ENCODE data around the gene MLLT3.

MLLT3 gene

DNA sequence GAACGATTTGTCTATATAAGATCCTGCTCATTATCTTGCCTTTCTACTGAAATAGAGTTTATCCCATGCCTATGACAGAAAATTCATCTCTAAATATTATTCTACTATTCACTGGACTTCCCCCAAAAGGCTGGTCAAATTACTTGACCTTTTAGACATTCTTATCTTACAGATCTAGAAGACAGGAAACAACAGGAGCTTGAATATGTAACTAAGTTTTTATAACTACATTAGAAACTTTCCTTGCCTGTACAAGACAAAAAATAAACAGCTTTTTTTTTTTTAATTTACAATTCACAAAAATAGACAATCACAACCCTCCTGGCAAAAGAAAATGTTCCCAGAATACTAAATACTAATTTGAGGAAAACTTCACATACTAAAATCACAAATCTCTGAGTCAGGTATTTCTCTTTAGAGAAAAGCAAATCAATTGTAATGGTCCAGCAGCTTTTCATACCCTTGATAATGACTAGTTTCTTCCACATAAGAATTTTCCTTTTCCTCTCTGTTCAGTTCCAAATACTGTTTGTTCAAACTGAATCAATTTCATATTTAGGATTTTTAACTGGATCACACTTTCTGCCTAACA lies 68.6 kb downstream of the MLLT3 start:
- DNase-seq = no peak

DNA sequence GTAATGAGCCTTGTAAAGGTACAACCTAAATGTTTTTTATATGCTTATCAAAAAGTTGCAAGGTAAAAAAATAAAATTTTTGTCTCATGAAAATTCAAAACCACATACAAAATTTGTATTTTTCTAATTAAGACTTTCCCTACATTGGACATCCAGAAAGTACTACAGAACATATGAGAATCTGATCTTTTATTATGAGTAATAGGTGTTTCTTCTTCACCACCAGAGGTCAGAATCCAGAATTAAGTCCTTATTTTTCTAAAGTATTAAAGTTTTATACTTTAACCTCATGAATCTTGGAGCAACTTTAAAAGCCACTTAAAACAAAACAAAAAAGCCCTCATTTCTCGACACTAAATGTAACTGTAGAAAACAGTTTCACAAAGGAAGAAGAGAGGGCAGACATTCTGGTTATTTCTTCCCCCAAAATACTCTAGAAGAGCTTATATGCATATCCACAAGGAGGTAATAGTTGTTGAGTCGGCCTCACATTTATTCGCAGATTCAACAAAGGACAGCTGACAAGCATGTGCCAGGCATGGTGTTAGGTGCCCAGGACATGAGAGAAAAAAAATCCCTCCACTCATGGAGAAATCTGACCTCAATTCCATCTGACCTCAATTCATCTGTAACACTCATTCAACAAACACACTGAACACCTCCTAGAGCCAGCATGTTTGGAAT lies 69.3 kb downstream of the MLLT3 start:
- DNase-seq = no peak

DNA sequence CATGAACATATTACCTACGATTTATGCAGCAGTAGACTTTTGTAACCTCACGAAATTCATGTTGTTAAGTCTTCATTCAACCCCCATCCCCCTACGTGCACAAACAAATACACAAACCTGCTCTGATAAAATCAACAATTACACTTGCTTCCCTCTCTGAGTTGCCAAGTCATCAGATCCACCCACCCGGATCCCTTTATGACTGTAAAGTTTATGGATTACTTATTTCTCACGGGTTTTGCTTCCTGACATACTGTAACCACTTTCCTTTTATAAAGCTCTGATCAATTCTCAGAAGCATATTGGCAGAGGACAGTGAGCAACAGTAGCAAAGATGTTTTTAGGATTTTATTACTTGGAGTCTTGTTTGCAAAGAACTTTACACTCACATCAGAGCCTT lies 70.5 kb downstream of the MLLT3 start:
- peak; percentile 13 for DNase-seq

DNA sequence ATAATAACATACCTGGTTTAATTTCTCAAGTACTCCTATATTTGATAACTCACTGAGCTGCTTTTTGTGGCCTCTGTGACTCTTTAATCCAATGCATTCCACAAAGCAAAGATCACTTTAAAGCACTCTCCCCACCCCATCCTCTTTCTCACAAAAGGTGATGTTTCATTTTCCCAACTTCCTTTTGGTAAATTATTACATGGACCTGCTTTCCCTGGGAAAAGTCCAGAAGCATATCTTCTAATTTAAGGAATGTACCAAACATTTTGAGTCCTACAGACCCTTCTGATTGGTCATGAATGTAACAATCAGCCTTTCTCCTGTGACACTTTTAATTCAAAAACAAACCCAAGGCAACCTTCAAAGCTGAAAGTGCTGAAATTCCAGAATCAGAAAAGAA lies 71.1 kb downstream of the MLLT3 start:
- no peak for DNase-seq

DNA sequence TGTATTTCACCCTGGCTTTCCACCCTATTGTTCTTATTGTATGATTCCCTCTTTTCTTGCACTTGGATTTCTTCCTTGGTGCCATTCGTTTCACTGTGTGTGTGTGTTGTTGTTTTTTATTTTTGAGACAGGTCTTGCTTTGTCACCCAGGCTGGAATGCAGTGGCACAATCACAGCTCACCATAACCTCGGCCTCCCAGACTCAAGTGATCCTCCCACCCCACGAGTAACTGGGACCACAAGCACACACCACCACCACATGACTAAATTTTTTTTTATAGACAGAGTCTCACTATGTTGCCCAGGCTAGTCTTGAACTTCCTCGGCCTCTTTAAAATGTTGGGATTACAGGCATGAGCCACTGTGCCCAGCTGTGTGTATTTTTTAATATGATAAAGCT lies 72.0 kb downstream of the MLLT3 start:
- DNase-seq = no peak

DNA sequence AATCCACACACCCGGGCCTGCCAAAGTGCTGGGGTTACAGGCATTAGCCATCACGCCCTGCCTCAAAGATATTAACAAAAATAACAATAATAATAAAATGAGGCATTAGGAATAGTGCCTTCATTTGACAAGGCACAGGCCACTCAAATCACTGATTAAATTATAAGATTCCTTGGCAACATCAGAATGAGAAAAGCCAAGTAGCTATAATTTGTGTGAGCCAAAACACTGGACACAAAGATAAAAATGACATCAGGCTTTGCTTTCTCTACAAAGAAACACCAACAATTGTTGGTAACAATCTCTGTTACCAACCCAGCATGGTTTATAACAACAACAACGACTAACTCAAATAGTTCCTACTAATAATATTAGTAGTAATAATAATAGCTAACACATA lies 73.2 kb downstream of the MLLT3 start:
- DNase-seq = no peak

DNA sequence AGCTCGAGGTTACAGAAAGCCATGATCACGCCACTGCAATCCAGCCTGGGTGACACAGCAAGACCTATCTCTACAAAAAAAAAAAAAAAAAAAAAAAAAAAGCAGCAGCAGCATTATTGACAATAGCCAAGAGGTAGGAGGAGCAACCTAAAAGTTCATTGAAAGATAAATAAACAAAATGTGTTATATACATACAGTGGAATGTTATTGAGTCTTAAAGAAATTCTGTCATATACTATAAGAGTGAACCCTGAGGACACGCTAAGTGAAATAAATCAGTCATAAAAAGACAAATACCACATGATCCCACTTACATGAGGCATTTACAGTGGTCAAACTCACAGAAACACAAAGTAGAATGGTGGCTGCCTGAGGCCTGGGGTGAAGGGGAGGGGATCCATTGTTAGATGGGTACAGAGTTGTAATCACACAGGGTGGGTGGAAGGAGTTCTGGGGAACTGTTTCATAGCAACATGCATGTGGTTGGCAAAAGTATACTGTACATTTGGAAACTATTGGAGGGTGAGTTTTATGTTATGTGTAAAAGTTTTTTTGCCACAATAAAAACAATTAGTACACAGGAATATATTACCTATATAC lies 77.2 kb downstream of the MLLT3 start:
- DNase-seq = no peak

DNA sequence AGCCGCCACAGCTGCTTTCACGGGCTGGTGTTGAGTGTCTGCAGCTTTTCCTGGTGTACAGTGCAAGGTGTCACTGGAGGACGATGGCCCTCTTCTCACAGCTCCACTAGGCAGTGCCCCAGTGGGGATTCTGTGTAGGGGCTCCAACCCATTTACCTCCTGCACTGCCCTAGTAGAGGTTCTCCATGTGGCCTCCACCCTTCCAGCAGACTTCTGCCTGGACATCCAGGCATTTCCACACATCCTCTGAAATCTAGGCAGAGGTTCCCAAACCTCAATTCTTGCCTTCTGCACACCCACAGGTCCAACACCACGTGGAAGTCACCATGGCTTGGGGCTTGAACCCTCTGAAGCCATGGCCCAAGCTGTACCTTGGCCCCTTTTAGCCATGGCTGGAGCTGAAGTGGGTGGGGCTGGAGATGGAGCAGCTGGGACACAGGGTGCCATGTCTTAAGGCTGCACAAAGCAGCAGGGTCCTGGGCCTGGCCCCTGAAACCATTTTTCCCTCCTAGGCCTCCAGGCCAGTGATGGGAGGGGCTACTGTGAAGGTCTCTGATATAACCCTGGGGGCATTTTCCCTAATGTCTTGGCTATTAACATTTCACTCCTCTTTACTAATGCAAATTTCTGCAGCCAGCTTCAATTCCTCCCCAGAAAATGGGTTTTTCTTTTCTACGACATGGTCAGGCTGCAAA lies 82.0 kb downstream of the MLLT3 start:
- no peak for DNase-seq

DNA sequence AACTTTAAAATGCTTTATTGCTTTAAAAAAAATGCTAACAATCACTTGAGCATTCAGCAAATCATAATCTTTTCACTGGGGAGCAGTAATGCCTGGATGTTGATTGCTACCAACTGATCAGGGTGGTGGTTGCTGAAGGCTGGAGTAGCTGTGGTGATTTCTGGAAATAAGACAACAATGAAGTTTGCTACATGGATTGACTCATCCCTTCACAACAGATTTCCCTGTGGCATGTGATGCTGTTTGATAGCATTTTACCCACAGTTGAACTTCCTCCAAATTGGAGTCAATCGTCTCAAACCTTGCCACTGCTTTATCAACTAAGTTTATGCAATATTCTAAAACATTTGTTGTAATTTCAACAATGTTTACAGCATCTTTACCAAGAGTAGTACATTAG lies 83.3 kb downstream of the MLLT3 start:
- DNase-seq = no peak

DNA sequence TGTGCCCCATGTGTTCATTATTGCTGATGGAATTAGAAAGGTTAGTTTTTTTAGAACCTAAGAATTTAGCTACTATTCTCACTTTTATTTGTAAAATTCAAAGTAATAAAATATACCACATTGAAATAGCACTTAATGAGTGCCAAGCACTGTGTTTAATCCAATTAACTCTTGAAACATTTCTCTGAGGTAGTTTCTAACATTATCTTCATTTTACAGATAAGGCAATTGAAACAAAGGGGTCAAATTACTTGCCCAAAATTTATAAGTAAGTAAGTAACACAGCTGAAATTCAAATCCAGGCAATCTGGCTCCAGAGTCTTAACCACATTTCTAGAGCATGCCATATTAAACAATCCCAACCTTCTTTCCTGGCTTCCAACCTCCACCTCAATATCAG lies 84.2 kb downstream of the MLLT3 start:
- no peak for DNase-seq

DNA sequence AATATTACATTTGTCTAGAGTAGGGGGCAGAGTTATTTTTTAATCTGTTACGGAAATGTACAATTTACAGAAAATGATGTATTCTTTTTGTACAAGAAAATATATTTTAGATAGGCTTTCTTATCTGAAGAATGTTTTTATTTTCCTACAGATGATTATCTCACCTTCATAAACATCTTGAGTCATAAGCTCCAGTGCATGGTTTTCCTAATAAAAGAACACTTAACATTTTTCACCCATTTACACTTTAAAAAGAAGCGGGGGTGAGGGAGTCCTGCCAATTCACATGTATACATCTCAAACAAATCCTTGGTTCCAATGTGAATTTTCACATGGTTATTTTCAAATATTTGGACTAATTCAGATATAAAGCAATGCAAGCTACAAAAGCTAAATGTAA lies 85.0 kb downstream of the MLLT3 start:
- no peak for DNase-seq

DNA sequence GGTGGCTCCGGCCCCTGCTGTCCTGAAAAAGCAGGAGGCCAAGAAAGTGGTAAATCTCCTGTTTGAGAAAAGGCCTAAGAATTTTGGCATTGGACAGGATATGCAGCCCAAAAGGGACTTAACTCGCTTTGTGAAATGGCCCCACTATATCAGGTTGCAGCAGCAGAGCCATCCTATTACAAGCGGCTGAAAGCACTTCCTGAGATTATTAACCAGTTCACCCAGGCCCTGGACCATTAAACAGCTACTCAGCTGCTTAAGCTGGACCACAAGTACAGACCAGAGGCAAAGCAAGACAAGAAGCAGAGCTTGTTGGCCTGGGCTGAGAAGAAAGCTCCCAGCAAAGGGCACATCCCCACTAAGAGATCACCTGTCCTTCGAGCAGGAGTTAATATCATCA lies 89.7 kb downstream of the MLLT3 start:
- no peak for DNase-seq

DNA sequence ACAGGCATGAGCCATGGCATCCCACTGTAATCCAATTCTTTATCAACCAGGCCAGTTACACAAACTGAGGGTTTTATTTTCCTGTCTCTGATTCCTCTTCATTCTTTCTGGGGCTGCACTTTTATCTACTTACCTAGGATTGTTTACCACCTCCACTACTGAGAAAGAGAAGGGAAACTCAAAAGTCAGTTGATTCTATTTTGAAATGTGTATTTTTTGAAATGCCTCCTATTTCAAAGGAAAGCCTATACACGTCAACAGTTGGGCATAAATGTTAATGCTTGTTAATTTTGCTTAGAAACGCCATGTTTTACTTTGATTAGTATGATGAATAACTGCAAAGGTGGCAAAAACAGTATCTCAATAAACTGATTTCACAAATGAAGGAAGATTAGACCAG lies 92.5 kb downstream of the MLLT3 start:
- no peak for DNase-seq

DNA sequence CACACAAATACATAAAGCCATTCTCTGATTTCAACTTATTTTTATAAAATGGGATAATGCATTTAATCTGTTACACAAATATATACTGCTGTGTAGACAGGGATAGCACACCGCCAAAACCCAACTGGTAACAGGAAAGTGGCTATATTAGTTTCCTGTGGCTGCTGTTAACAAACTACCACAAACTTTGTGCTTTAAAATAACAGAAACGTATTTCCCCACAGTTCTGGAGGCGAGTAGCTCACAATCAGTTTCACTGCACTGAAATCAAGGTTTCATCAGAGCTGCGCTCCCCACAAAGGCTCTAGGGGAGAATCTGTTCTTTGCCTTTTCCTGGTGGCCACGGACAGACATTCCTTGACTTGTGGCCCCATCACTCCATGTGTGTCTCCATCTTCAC lies 94.0 kb downstream of the MLLT3 start:
- no peak for DNase-seq

DNA sequence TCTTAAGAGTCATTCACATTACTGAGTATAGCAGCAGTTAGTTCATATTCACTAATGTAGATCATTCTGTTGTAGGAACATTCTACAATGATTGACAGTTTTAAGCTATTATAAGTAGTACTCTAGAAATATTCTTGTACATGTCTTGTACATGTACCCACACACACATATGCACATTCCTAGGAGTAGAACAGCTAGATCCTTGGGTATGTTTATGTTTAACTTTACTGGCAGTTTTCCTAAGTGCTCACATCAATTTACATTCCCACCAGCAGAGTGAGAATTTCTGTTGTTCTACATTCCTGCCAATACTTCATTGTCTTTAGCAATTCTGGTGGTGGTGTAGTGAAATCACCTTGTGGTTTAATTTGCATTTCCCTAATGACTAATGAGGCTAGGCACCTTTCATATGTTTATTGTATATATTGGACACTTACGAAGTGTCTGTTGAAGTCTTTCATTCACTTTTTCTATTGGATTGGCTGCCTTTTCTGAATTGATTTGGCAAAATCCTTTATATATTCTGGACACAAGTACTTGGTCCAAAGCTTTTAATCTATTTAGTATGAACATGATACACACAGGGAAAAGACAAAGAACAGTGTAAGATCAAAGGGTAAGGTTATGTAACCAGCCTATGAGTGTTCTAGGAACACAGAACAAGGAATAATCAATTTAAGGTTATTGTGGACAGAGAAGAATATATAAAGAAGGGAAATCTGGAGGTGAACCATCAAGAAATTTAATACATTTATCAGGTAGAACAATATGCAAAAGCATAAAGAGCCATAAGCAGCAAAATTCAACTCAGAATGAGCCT lies 95.6 kb downstream of the MLLT3 start:
- no peak for DNase-seq

DNA sequence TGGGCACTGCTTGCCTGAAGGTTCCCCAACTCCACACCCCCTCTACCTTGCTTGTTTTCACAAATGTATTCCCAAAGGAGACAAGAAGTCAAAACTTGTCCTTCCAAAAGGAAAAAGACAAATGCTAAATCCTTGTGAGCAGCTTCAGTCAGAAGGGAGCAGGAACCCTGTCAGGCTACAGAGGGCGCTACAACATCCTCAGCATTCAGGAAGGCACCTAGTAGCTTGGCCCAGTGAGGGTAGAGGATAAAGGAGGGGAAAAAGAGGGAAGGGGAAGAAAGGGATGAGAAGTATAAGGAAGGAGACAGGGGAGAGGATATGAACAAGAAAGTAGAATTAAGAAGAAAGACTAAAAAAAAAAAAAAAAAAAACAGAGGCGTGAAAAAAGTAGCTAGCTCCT lies 97.5 kb downstream of the MLLT3 start:
- DNase-seq = peak; percentile 2

DNA sequence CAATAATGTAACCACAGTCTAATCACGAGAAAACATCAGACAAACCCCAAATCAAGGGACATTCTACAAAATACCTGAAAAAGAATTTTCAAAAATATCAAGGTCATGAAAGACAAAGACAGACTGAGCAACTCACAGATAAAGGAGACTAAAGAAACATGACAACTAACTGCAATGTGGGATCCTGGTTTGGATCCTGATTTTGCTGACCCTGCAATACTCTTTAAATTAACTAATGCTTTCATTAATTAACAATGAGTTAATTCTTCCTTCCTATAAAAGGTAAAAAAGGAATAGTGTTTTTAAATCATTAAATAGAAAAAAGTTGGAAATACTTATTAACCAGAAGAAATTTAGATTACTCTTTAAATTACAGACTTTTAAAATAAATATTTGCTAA lies 103.6 kb downstream of the MLLT3 start:
- DNase-seq = no peak

DNA sequence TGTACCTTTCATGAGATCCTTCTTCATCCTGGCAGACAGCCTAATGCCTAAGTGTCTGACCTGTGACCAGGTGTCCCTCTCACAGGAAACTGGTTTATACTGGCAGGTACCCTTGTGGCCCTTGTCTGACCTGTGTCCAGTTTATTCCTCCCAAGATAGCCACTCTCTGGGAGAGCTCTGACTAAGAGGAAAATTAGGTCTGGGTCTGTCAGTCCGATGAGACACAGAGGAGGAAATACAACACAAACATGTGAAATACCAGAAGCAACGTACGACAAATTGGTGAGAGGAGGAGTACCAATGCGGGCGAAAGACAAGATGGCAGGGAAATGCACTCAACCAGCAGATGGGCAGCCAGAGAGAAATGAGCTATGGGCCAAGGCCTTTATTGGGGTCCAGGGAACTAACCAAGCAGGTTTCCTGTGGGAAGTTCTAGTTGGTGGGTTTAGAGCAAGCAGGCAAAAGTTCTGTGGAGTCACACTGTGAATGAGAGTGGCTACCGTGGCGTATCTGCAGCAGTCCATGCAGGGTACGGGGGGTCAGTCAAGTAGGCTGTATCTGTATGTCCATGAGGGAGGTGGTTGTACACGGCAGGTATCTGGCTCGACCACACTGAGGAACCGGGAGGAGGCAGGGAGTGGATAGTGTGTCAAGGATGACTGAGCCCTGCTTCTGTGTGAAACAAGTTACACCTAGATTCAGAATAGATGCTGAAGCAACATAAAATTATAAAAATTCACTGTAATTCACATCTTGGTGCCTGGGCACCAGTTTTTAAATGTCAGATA lies 109.0 kb downstream of the MLLT3 start:
- DNase-seq = no peak

DNA sequence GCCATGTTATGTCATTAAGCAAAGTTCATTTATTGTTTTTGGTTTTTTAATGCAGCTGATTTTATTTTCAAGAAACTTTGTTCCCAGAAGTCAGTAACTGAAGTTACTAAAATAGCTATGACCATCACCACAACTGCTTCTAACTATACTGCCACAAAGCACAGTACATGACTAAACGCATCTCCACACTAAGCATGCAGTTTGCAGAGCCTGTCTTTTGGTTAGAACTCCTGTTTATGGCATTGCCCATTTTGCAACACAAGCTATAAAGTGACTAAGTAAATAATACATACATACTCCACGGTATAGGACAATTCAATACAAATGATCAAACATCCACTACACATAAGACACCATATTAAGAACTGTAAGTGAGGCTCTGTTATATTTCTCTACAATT lies 109.7 kb downstream of the MLLT3 start:
- no peak for DNase-seq

DNA sequence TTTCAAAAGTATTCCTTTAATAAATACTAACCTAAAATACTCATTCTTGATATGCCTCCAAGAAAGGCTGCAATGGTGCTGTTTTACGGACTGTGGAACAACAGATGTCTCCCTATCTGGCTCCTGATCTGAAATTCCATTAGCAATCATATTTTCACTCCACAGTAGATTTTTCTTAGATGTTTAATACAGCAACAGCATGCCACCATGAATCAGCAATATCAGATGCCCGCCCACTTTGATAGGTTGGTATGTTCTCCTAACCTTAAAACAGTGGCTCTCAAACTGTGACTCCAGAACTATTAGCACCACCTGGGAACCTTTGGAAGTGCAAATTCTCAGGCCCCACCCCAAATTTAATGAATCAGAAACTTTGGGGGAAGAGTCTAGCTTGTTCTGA lies 110.2 kb downstream of the MLLT3 start:
- DNase-seq = no peak

DNA sequence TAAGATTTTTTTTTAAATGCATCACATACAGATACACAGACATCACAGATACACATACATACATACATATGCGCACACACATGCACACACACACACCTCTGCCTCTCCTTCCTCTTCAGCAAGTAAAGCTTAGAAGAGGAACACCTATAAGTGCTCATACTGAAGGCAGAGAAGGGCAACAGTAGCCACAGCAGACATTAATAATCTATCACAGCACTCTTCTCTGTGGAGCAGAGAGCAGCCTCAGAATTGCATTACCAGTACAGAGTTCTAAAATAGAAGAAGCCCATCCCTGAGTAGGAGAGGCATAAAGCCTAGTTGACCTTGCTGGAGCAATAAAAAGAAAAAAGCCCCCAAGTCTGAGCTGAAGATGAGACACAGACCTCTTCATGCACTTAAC lies 110.6 kb downstream of the MLLT3 start:
- DNase-seq = no peak

DNA sequence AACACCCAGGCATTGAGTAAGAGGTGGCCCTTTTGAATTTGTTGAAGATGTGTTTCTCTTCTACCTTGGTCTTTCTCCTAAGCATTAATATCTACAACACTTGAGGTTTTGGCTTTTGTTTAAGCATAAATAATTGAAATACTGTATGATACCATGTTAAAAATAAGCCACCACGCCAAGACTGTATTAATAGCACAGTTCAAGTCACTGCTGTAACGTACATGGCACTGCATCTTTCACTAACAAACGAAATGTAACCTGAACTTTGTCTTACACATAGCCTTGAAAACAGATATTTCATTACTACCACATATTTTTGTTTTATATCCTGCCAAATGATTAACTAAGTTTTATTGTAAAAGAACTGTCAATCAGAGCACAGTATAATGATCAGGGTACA lies 112.8 kb downstream of the MLLT3 start:
- DNase-seq = no peak

DNA sequence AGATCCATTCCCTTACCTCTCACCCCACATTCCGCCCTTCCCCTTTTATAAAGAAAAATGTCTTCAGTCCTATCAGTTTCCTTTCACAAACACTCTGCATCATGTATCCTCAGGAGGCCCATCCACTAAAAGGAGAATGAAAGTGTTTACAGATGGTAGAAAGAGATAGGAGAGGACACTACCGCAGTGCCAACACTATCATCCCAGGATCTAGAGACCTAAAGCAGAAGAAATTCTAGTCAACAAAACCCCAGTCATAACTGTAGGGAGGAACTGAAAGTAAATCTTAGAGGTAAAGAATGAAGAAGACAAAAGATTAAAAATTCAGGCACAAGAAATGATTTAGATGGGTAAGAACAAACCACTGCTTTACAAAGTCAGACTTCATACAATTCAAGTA lies 114.1 kb downstream of the MLLT3 start:
- DNase-seq = no peak

All from stimulated activated naive CD4-positive, alpha-beta T cell treated with Interleukin-2 at 50 U/mL for 16 hours (primary cell).